ENCODE measurements around the gene CDK5RAP2. TPM values are rescaled to one million over a fixed set of nuclear protein-coding genes. Genes with fewer than 3 reads are reported as not detected.

CDK5RAP2 gene
- total RNA-seq, 1 donor: 21.2 TPM

DNA sequence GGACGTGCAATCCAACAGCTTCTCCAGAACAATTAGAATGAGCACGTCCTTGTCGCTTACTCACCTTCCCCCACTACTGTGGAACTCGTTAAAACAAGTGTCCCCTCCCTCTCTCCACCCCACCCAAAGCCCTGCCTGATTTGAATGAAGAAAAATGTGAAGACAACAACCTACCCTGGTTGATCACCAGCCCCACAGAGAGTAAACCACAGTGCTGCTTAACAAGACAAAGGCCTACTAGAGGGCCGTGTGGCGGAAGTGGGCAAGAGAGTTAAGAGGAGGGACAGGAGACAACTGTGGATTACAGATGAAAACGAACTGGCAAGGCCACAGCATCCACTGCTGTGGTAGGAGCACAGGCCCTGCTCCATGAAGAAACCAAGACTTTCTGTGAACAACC, 51.1 kb downstream of the CDK5RAP2 start:
- TF ChIP-seq, protein P1, sequence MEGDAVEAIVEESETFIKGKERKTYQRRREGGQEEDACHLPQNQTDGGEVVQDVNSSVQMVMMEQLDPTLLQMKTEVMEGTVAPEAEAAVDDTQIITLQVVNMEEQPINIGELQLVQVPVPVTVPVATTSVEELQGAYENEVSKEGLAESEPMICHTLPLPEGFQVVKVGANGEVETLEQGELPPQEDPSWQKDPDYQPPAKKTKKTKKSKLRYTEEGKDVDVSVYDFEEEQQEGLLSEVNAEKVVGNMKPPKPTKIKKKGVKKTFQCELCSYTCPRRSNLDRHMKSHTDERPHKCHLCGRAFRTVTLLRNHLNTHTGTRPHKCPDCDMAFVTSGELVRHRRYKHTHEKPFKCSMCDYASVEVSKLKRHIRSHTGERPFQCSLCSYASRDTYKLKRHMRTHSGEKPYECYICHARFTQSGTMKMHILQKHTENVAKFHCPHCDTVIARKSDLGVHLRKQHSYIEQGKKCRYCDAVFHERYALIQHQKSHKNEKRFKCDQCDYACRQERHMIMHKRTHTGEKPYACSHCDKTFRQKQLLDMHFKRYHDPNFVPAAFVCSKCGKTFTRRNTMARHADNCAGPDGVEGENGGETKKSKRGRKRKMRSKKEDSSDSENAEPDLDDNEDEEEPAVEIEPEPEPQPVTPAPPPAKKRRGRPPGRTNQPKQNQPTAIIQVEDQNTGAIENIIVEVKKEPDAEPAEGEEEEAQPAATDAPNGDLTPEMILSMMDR (IDR thresholded peaks at IDR 0.05; ENCODE audit: insufficient read depth, low read depth, low read length): no peak
- no peak for DNase-seq (ENCODE audit: low read depth)
- H3K4me3 ChIP-seq (ENCODE audit: low read depth, low read length): no peak overlapping the region

DNA sequence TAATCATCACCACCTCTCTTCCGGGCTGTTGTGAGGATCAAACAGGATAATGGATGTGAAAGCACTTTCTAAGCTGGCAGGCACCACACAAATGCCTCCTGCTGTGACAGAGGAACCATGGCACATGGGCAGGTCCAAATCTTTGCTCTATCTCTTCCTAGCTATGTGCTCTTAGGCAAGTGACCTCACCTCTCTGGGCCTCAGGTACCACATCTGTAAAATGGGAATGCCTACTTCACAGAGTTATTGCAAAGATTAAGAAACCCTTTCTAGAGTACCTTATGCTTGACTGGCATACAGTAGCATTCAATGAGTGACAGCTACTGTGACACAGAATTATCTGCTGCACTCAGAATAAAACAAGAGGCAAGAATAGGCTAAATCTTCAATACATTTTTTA, 51.6 kb downstream of the CDK5RAP2 start:
- no peak for DNase-seq (ENCODE audit: low read depth)
- TF ChIP-seq, protein P1 (IDR thresholded peaks at IDR 0.05; ENCODE audit: insufficient read depth, low read depth, low read length): no peak
- H3K4me3 ChIP-seq (ENCODE audit: low read depth, low read length): no peak overlapping the region

DNA sequence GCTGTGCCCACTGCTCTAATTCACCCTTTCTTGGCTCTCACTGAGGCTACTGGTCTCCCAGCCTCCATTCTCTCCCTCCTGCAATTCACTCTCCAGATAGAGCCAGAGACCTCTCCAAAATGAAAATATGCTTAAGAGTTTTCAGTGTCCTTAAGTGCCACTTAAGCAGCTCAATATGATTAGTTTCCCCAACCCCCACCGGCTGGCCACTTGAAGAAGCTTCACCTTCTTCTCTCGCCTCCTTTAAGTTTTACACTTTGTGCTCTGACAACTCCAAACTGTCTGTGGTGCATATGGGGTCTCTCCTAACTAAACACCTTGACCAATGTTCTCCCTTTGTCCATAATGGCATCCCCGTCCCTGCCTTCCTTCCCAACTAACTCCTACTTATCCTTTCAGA, 53.4 kb downstream of the CDK5RAP2 start:
- no peak overlapping the region for H3K4me3 ChIP-seq (ENCODE audit: low read depth, low read length)
- TF ChIP-seq, protein P1 (IDR thresholded peaks at IDR 0.05; ENCODE audit: insufficient read depth, low read depth, low read length): no peak
- DNase-seq (ENCODE audit: low read depth): no peak

DNA sequence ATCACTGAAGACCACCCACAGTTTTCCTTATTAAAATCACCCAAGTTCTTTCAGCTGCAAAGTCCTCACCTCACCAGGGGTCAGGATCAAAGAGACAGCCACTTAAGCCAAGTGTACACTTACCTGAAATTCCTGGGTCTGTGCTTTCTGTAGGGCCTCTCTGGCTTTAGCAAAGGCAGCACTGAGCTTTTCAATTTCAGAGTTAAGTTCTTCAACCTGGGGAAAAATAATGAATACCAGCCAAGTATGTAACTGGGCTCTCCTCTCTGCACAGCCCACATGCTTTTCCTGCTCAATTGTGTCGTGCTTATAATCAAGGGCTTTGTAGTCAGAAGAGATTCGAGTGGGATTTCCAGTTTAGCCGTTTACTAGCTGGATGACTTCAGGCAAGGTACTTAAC, 55.1 kb downstream of the CDK5RAP2 start:
- no peak for DNase-seq (ENCODE audit: low read depth)
- no peak overlapping the region for H3K4me3 ChIP-seq (ENCODE audit: low read depth, low read length)
- TF ChIP-seq, protein P1 (IDR thresholded peaks at IDR 0.05; ENCODE audit: insufficient read depth, low read depth, low read length): no peak

DNA sequence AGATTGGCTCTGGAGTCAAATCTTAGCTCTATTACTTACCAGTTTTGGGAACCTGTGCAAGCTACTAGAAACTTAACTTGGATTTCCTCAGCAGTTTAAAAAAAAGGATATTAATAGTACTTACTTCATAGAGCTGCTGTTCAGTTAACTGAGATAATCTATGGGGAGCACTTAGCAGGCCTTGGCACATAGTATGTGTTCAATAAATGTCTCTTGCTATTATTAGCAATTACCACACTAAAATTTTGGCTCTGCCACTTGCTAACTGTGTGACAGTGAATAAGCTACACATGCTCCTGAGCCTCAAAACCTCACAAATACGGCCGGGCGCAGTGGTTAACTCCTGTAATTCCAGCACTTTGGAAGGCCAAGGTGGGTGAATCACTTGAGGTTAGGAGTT, 55.9 kb downstream of the CDK5RAP2 start:
- H3K4me3 ChIP-seq (ENCODE audit: low read depth, low read length): no peak overlapping the region
- no peak for DNase-seq (ENCODE audit: low read depth)
- TF ChIP-seq, protein P1 (IDR thresholded peaks at IDR 0.05; ENCODE audit: insufficient read depth, low read depth, low read length): no peak

DNA sequence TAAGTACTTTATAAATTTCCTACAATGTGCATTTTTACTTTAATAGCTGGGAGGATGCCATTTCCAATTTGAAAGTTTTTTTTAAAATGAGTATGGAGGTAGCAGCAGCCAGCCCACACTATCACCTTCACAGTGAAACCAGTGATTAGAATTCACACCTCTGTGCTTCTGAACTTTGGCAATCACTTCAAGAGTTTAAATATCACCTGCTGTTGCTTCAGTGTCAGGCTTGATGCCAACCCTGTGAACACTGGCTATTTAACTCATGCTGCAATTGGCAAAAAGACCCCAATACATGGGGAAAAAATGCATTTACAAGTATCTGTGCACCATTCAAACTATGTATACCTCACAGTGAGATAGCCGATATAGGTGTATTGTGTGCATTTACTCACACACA, 57.4 kb downstream of the CDK5RAP2 start:
- TF ChIP-seq, protein P1 (IDR thresholded peaks at IDR 0.05; ENCODE audit: insufficient read depth, low read depth, low read length): no peak
- H3K4me3 ChIP-seq (ENCODE audit: low read depth, low read length): no peak overlapping the region
- DNase-seq (ENCODE audit: low read depth): no peak

DNA sequence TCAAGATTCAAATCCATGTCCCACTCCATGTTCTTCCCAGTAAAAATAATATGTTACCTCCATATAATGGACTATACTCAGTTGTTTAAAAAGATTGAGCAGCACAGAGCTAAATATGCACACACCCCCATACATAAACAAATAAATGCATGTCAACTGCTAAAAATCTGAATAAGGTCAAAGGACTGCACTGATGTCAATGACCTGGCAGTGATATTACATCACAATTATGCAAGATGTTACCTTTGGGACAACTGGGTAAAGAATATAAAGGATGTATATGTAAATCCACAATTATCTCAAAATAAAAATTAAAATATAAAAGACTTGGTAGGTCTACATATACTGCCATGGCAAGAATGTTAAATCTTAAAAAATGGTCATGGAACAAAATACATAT, 57.9 kb downstream of the CDK5RAP2 start:
- TF ChIP-seq, protein P1 (IDR thresholded peaks at IDR 0.05; ENCODE audit: insufficient read depth, low read depth, low read length): no peak
- H3K4me3 ChIP-seq (ENCODE audit: low read depth, low read length): no peak overlapping the region
- DNase-seq (ENCODE audit: low read depth): no peak
